GM12878 (cell line): Measurements from ENCODE around the gene MYO16. TPM values are rescaled to one million over a fixed set of nuclear protein-coding genes. Genes with fewer than 3 reads are reported as not detected.
A peak's percentile ranks its signal among the peaks of the same experiment; 100 is the strongest.

Experiments used
- ATAC-seq: fragments of 200-7000 bp; cut with Tn5 transposase; 3 replicates; pipeline ENCODE4 v1.9.1; 2020; ENCODE audit warnings: mild to moderate bottlenecking, moderate library complexity
- BruUV-seq: library from RNA; stranded (reverse); fragments of 400-500 nt; replicated peaks from 2 replicates; lab custom pipeline; 2021; lab: Mats Ljungman, UMichigan
- CTCF ChIA-PET: fragments of 300-600 bp; sonication (Branson Sonifier 250); formaldehyde crosslinking; extraction: SDS; loops from one replicate; lab custom pipeline; 2021; ENCODE audit warnings: inconsistent platforms; lab: Yijun Ruan, JAX
- POLR2A ChIA-PET: fragments of 350-600 bp; formaldehyde crosslinking; extraction: SDS; loops from one replicate; lab custom pipeline; 2021; ENCODE audit warnings: inconsistent platforms; lab: Charles Lee
- RAD21 ChIA-PET: fragments of 300-600 bp; sonication (Branson Sonifier 250); formaldehyde crosslinking; loops from one replicate; lab custom pipeline; 2023; ENCODE audit warnings: antibody characterized with exemption; ENCODE audit not compliant: unreplicated experiment; lab: Charles Lee
- SMC1A ChIA-PET: fragments of 300-600 bp; sonication (Branson Sonifier 250); formaldehyde crosslinking; loops from one replicate; lab custom pipeline; 2023; ENCODE audit not compliant: unreplicated experiment, uncharacterized antibody; lab: Charles Lee
- DNase-seq: peaks from one replicate; pipeline ENCODE4 v3.0.0-alpha.2; 2011; ENCODE audit warnings: low read depth, low spot score
- FAIRE-seq: peaks from 3 replicates; lab custom pipeline; 2011; peaks lifted over from hg19 to GRCh38; lab: Jason Lieb, UNC
- H2AFZ ChIP-seq: 2 replicates; pipeline ENCODE4 v1.6.0; 2011; ENCODE audit warnings: low read depth, low read length, control low read depth; ENCODE audit not compliant: control insufficient read depth
- H3K27ac ChIP-seq: 2 replicates; pipeline ENCODE4 v1.5.1; 2011; ENCODE audit warnings: control low read depth; ENCODE audit not compliant: control insufficient read depth, insufficient read depth
- H3K27me3 ChIP-seq, 2 experiments: replicated peaks in 1 of 2; 2 replicates each; pipeline versions ENCODE4 v1.6.0 to v1.6.1; 2011; ENCODE audit warnings: low read length in 1 of 2; ENCODE audit not compliant: control insufficient read depth in 2 of 2, insufficient read depth in 2 of 2
- H3K36me3 ChIP-seq, 2 experiments: 2 replicates each; pipeline ENCODE4 v1.5.1; 2011; ENCODE audit warnings: low read length in 1 of 2; ENCODE audit not compliant: control insufficient read depth in 2 of 2, insufficient read depth in 2 of 2
- H3K4me1 ChIP-seq: 2 replicates; pipeline ENCODE4 v1.6.1; 2011; ENCODE audit warnings: mild to moderate bottlenecking, low read length, moderate library complexity, mixed read lengths; ENCODE audit not compliant: control insufficient read depth, insufficient read depth
- H3K4me2 ChIP-seq: 2 replicates; pipeline ENCODE4 v1.6.0; 2011; ENCODE audit warnings: control low read depth; ENCODE audit not compliant: control insufficient read depth, insufficient read depth
- H3K4me3 ChIP-seq: fragments of 200-600 bp; sonication (generic); 2 replicates; pipeline ENCODE4 v1.5.1; 2016
- H3K79me2 ChIP-seq: 2 replicates; pipeline ENCODE4 v1.6.0; 2011; ENCODE audit warnings: low read length; ENCODE audit not compliant: control insufficient read depth, insufficient read depth
- H3K9ac ChIP-seq: 2 replicates; pipeline ENCODE4 v1.8.0; 2011; ENCODE audit warnings: low read length, control low read depth, mixed read lengths; ENCODE audit not compliant: control insufficient read depth, insufficient read depth
- H3K9me3 ChIP-seq: replicated peaks from 3 replicates; pipeline ENCODE4 v1.5.1; 2011; ENCODE audit warnings: mild to moderate bottlenecking, low read length; ENCODE audit not compliant: control insufficient read depth, insufficient read depth
- H4K20me1 ChIP-seq: 2 replicates; pipeline ENCODE4 v1.6.0; 2011; ENCODE audit not compliant: control insufficient read depth, insufficient read depth
- ESRRA ChIP-seq: IDR thresholded peaks from 2 replicates; pipeline ENCODE4 v1.6.1; 2012; ENCODE audit warnings: mild to moderate bottlenecking, low read length, improper control_type of control experiment
- POU2F2 ChIP-seq: IDR thresholded peaks from 3 replicates; pipeline ENCODE4 v1.6.1; 2011; ENCODE audit warnings: low read depth, mild to moderate bottlenecking, low read length, borderline replicate concordance
- RAD21 ChIP-seq: IDR thresholded peaks from 2 replicates; pipeline ENCODE4 v1.6.1; 2011; ENCODE audit warnings: mild to moderate bottlenecking, low read depth, low read length, moderate library complexity; ENCODE audit not compliant: insufficient read depth
- SIX5 ChIP-seq: IDR thresholded peaks from 2 replicates; pipeline ENCODE4 v1.6.1; 2011; ENCODE audit warnings: mild to moderate bottlenecking, low read depth, low read length, moderate library complexity; ENCODE audit not compliant: severe bottlenecking
- WGBS: methylation state at CpG from one replicate; pipeline ENCODE4 v1.1.6; 2016; ENCODE audit warnings: low lambda C conversion rate; ENCODE audit not compliant: insufficient replicate concordance, insufficient coverage; ENCODE audit errors: missing lambda C conversion rate; 5-methylcytosine and 5-hydroxymethylcytosine counted together
- in situ Hi-C: fragments of 300-500 bp; cut with MboI; formaldehyde crosslinking; loops from 9 replicates; pipeline ENCODE4 v1.14.3; 2018; ENCODE audit warnings: mixed read lengths
- intact Hi-C: fragments of 100-400 bp; cut with micrococcal nuclease; formaldehyde crosslinking; loops from one replicate; pipeline ENCODE4 v1.14.2; 2022; ENCODE audit not compliant: unreplicated experiment
- polyA plus RNA-seq, 11 experiments: library from polyadenylated mRNA; depleted of rRNA in 4 of 11; unstranded in 6 of 11; stranded (reverse) in 5 of 11; fragments of >200 nt; fragmentation: Nextera tagmentation in 4 of 11; fragmentation: Illumina TruSeq in 1 of 11; extraction: Ambion mirVana in 4 of 11; extraction: Trizol in 1 of 11; gene quantifications; 1 replicate in 1 of 11; 2 replicates in 10 of 11; pipeline versions ENCODE4 v1.2.1 to v1.2.3, GENCODE V29; 2011 to 2016; ENCODE audit warnings: inconsistent platforms in 2 of 11, missing spikeins in 2 of 11, low read depth in 1 of 11
- total RNA-seq, 4 experiments: library from RNA; depleted of rRNA in 3 of 4; stranded (reverse); fragments of >200 nt in 3 of 4; fragmentation: Illumina TruSeq in 1 of 4; extraction: Trizol in 1 of 4; gene quantifications; 2 replicates each; pipeline versions ENCODE4 v1.2.1 to v1.2.3, GENCODE V29; 2013 to 2021
- TF ChIP-seq, protein P1 (sequence below): fragments of 450-650 bp; IDR thresholded peaks from 2 replicates; pipeline ENCODE4 v1.6.1; 2017; ENCODE audit warnings: mild to moderate bottlenecking, moderate library complexity
- TF ChIP-seq, protein P2 (sequence below): fragments of 450-650 bp; IDR thresholded peaks from 2 replicates; pipeline ENCODE4 v1.6.1; 2017; ENCODE audit warnings: low read depth, mild to moderate bottlenecking, moderate library complexity
- TF ChIP-seq, protein P3 (sequence below): IDR thresholded peaks from 2 replicates; pipeline ENCODE4 v1.6.1; 2012; ENCODE audit warnings: mild to moderate bottlenecking, low read depth, low read length

The MYO16 gene
- total and polyA plus RNA-seq, 10 of the 15 experiments (the other 5 are each of a cell fraction or from before 2014, with no cell fraction given), result under 0.01 to 1.7 (median 0.05) TPM; not detected in 4

DNA sequence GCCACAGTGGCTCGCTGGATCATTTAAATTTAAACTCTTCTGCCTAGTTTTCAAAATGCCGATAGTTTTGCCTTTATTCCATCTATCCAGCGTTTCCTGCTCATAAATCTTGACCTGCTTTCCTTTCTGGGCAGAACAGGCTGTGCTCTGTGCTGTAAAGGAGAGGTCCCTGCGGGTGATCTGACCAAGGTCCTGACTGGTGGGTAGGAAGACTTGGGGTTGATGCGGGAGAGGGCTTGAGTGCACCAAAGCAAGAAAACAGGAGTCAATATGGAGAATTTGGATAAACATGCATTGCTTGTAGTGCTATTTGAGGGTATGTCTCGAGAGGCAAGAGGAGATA lies 533.6 kb downstream of the MYO16 start:
- POLR2A ChIA-PET, result interaction anchor here (0.8 to 1.5 kb wide), 2 partner anchors 9 to 31 kb away, joined by 4 read pairs; no protein-coding TSS in a partner anchor
- H3K4me1 ChIP-seq, result peaks cover 29% of the 10 kb centered on the region

More for the DNA sequence above, 533.6 kb downstream of the MYO16 start:
- Histone ChIP-seq H3K79me2 (no peaks in the 10 kb centered on the region), H3K9ac (no peak overlapping the region), H3K36me3 (no peaks in the 10 kb centered on the region), H3K4me2 (peak overlapping the region; percentile 82), H3K27ac (peak overlapping the region; percentile 86; the same call in 1 of the 2 replicates), H3K9me3 (no peaks in the 10 kb centered on the region), H4K20me1 (no peaks in the 10 kb centered on the region), H3K27me3 (no peaks in the 10 kb centered on the region), H2AFZ (peak overlapping the region; percentile 37; the same call in 1 of the 2 replicates), H3K4me3 (peak overlapping the region; percentile 58)
- ATAC-seq (peak; percentile 36), DNase-seq (no peak), FAIRE-seq (peak; percentile 7)
- RAD21 ChIA-PET, result interaction anchor here (0.6 to 3.0 kb wide), 18 partner anchors 9 to 1210 kb away, joined by 3 to 35 read pairs (median 3); no protein-coding TSS in a partner anchor
- in situ Hi-C loops (loop anchor here (5.0 to 25.0 kb wide), 3 partner anchors 964 to 1999 kb away; no protein-coding TSS in a partner anchor), intact Hi-C loops (loop anchor here (2.0 to 10.0 kb wide), 6 partner anchors 70 to 1392 kb away; partner anchors contain the start of genes ABHD13, IRS2 and LIG4)
- CTCF ChIA-PET, result interaction anchor here (0.7 to 2.9 kb wide), 2 partner anchors 17 to 32 kb away, joined by 3 to 17 read pairs; no protein-coding TSS in a partner anchor
- 19% methylated on average over 6 of the region's 6 CpGs for whole genome bisulfite sequencing
- TF ChIP-seq SIX5, result no peak
- TF ChIP-seq, protein P1, sequence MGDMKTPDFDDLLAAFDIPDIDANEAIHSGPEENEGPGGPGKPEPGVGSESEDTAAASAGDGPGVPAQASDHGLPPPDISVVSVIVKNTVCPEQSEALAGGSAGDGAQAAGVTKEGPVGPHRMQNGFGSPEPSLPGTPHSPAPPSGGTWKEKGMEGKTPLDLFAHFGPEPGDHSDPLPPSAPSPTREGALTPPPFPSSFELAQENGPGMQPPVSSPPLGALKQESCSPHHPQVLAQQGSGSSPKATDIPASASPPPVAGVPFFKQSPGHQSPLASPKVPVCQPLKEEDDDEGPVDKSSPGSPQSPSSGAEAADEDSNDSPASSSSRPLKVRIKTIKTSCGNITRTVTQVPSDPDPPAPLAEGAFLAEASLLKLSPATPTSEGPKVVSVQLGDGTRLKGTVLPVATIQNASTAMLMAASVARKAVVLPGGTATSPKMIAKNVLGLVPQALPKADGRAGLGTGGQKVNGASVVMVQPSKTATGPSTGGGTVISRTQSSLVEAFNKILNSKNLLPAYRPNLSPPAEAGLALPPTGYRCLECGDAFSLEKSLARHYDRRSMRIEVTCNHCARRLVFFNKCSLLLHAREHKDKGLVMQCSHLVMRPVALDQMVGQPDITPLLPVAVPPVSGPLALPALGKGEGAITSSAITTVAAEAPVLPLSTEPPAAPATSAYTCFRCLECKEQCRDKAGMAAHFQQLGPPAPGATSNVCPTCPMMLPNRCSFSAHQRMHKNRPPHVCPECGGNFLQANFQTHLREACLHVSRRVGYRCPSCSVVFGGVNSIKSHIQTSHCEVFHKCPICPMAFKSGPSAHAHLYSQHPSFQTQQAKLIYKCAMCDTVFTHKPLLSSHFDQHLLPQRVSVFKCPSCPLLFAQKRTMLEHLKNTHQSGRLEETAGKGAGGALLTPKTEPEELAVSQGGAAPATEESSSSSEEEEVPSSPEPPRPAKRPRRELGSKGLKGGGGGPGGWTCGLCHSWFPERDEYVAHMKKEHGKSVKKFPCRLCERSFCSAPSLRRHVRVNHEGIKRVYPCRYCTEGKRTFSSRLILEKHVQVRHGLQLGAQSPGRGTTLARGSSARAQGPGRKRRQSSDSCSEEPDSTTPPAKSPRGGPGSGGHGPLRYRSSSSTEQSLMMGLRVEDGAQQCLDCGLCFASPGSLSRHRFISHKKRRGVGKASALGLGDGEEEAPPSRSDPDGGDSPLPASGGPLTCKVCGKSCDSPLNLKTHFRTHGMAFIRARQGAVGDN, result 0 out of 2 replicates have a peak, but pooled peaks have one; percentile 25
- TF ChIP-seq, protein P2, sequence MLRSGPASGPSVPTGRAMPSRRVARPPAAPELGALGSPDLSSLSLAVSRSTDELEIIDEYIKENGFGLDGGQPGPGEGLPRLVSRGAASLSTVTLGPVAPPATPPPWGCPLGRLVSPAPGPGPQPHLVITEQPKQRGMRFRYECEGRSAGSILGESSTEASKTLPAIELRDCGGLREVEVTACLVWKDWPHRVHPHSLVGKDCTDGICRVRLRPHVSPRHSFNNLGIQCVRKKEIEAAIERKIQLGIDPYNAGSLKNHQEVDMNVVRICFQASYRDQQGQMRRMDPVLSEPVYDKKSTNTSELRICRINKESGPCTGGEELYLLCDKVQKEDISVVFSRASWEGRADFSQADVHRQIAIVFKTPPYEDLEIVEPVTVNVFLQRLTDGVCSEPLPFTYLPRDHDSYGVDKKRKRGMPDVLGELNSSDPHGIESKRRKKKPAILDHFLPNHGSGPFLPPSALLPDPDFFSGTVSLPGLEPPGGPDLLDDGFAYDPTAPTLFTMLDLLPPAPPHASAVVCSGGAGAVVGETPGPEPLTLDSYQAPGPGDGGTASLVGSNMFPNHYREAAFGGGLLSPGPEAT, result no peak
- TF ChIP-seq, protein P3, sequence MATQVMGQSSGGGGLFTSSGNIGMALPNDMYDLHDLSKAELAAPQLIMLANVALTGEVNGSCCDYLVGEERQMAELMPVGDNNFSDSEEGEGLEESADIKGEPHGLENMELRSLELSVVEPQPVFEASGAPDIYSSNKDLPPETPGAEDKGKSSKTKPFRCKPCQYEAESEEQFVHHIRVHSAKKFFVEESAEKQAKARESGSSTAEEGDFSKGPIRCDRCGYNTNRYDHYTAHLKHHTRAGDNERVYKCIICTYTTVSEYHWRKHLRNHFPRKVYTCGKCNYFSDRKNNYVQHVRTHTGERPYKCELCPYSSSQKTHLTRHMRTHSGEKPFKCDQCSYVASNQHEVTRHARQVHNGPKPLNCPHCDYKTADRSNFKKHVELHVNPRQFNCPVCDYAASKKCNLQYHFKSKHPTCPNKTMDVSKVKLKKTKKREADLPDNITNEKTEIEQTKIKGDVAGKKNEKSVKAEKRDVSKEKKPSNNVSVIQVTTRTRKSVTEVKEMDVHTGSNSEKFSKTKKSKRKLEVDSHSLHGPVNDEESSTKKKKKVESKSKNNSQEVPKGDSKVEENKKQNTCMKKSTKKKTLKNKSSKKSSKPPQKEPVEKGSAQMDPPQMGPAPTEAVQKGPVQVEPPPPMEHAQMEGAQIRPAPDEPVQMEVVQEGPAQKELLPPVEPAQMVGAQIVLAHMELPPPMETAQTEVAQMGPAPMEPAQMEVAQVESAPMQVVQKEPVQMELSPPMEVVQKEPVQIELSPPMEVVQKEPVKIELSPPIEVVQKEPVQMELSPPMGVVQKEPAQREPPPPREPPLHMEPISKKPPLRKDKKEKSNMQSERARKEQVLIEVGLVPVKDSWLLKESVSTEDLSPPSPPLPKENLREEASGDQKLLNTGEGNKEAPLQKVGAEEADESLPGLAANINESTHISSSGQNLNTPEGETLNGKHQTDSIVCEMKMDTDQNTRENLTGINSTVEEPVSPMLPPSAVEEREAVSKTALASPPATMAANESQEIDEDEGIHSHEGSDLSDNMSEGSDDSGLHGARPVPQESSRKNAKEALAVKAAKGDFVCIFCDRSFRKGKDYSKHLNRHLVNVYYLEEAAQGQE, result peak; percentile 79
- TF ChIP-seq POU2F2, result no peak
- no peak for TF ChIP-seq ESRRA
- TF ChIP-seq RAD21, result no peak
- SMC1A ChIA-PET, result interaction anchor here (0.5 to 6.7 kb wide), 14 partner anchors 11 to 157 kb away, joined by 3 to 55 read pairs (median 4); no protein-coding TSS in a partner anchor
- no TSS peak for BruUV-seq
